Gastroesophageal sphincter (tissue), 4 donors: ENCODE measurements around the gene TBC1D2B. TPM values are rescaled to one million over a fixed set of nuclear protein-coding genes. Genes with fewer than 3 reads are reported as not detected.
"Not testable (repeated sequence)": the region's sequence is repeated elsewhere in the genome, so short reads cannot be mapped to it uniquely, and the experiment has no call there.

Experiments used
- ATAC-seq: fragments of 150-250 bp; one replicate; pipeline ENCODE4 v1.9.1; 2016; ENCODE audit warnings: mild to moderate bottlenecking, moderate library complexity
- H3K27ac ChIP-seq, 4 donors: fragments of 200-600 bp; sonication (generic) in 3 of 4; 1 replicate in 3 of 4; 2 replicates in 1 of 4; pipeline ENCODE4 v1.5.1; 2016 to 2019
- H3K27me3 ChIP-seq: fragments of 200-600 bp; sonication (generic); one replicate; pipeline ENCODE4 v1.5.1; 2019
- H3K36me3 ChIP-seq, 2 donors: fragments of 200-600 bp; sonication (generic); one replicate each; pipeline ENCODE4 v1.5.1; 2019; ENCODE audit warnings: control low read depth in 1 of 2
- H3K4me1 ChIP-seq, 3 donors: fragments of 200-600 bp; sonication (generic); 1 replicate in 2 of 3; 2 replicates in 1 of 3; pipeline ENCODE4 v1.5.1; 2016 to 2019; ENCODE audit warnings: control low read depth in 2 of 3
- H3K4me3 ChIP-seq, 2 donors: fragments of 200-600 bp; sonication (generic); one replicate each; pipeline ENCODE4 v1.5.1; 2019; ENCODE audit warnings: mild to moderate bottlenecking in 1 of 2, moderate library complexity in 1 of 2
- H3K9me3 ChIP-seq, 3 donors: fragments of 200-600 bp; sonication (generic); one replicate each; pipeline ENCODE4 v1.5.1; 2017 to 2019; ENCODE audit warnings: control low read depth in 2 of 3
- EP300 ChIP-seq: sonication (generic); formaldehyde crosslinking; IDR thresholded peaks from one replicate; pipeline ENCODE4 v1.6.1; 2017; ENCODE audit warnings: antibody characterized with exemption, mild to moderate bottlenecking
- POLR2A ChIP-seq, 2 donors: fragments of 450-650 bp; IDR thresholded peaks; one replicate each; pipeline ENCODE4 v1.6.1; 2017; ENCODE audit warnings: antibody characterized with exemption in 2 of 2, mild to moderate bottlenecking in 2 of 2, moderate library complexity in 1 of 2
- POLR2AphosphoS5 ChIP-seq: sonication (generic); formaldehyde crosslinking; IDR thresholded peaks from one replicate; pipeline ENCODE4 v1.6.1; 2017; ENCODE audit warnings: antibody characterized with exemption
- WGBS, 2 donors: methylation state at CpG; one replicate each; pipeline ENCODE4 v1.1.5; 2018; ENCODE audit warnings: low coverage in 1 of 2; 5-methylcytosine and 5-hydroxymethylcytosine counted together
- total RNA-seq, 4 donors: library from RNA; depleted of rRNA; stranded (reverse); fragments of >200 nt; gene quantifications; one replicate each; pipeline ENCODE4 v1.1.0, GENCODE V29; 2016
- TF ChIP-seq, protein P1 (sequence below), 4 experiments: fragments of 200-600 bp in 2 of 4; fragments of 450-650 bp in 2 of 4; sonication (generic) in 1 of 4; IDR thresholded peaks; one replicate each; pipeline ENCODE4 v1.5.1; 2017 to 2019; ENCODE audit warnings: antibody characterized with exemption in 4 of 4, mild to moderate bottlenecking in 2 of 4, moderate library complexity in 2 of 4

The TBC1D2B gene
- total RNA-seq, 4 donors from 2014 or later, result 36.9 to 51.7 (median 46.5) TPM

DNA sequence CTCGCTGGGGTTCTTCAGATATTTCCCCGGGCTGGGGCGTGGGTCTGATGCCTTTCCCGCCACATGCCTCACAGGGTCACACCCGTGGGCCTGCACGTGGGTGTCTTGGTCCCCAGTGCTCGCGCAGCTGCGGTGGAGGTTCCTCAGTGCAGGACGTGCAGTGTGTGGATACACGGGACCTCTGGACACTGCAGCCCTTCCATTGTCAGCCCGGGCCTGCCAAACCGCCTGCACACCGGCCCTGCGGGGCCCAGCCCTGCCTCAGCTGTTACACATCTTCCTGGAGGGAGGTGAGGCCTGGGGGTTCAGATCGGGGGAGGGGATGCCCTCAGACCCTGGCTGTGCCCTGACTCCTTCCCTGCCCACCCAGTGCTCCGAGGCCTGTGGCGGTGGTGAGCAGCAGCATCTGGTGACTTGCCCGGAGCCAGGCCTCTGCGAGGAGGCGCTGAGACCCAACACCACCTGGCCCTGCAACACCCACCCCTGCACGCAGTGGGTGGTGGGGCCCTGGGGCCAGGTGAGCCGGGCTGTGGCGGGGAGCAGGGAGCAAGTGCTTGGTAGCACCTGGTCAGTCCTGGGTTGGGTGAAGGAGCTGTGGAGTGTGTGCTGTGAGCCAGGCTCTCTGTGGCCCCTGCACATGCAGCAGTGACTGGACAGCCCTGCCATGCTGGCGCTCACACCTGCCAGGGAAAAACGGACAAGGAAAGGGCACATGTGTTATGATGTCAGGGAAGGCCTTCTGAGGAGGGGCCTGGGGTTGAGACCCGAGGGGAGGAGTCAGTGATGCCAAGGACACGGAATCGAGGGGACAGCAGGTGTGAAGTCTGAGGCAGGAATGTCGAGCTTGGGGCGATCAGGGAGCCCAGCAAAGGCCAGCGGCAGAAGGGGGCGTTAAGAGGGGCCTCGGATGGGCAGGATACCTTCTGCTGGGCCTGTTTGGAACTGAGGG lies 88.9 kb downstream of the TBC1D2B start:
- no peak for ATAC-seq
- peaks cover 8 to 61% (median 33%) of the 10 kb centered on the region in 3 donors for H3K4me1 ChIP-seq
- no peaks in the 10 kb centered on the region for H3K9me3 ChIP-seq
- H3K27me3 ChIP-seq, result no peaks in the 10 kb centered on the region
- H3K4me3 ChIP-seq, result no peak overlapping the region
- H3K27ac ChIP-seq, result no peak overlapping the region
- no peaks in the 10 kb centered on the region for H3K36me3 ChIP-seq
- 86% methylated on average over 9 of the region's 34 CpGs; no CpG with 5 or more reads in 1 of the 2 donors for WGBS, 2 donors
- no peak for TF ChIP-seq POLR2A (IDR thresholded peaks at IDR 0.05)
- TF ChIP-seq, protein P1, sequence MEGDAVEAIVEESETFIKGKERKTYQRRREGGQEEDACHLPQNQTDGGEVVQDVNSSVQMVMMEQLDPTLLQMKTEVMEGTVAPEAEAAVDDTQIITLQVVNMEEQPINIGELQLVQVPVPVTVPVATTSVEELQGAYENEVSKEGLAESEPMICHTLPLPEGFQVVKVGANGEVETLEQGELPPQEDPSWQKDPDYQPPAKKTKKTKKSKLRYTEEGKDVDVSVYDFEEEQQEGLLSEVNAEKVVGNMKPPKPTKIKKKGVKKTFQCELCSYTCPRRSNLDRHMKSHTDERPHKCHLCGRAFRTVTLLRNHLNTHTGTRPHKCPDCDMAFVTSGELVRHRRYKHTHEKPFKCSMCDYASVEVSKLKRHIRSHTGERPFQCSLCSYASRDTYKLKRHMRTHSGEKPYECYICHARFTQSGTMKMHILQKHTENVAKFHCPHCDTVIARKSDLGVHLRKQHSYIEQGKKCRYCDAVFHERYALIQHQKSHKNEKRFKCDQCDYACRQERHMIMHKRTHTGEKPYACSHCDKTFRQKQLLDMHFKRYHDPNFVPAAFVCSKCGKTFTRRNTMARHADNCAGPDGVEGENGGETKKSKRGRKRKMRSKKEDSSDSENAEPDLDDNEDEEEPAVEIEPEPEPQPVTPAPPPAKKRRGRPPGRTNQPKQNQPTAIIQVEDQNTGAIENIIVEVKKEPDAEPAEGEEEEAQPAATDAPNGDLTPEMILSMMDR (IDR thresholded peaks at IDR 0.05), result no peak
- no peak for TF ChIP-seq EP300
- no peak for TF ChIP-seq POLR2AphosphoS5

DNA sequence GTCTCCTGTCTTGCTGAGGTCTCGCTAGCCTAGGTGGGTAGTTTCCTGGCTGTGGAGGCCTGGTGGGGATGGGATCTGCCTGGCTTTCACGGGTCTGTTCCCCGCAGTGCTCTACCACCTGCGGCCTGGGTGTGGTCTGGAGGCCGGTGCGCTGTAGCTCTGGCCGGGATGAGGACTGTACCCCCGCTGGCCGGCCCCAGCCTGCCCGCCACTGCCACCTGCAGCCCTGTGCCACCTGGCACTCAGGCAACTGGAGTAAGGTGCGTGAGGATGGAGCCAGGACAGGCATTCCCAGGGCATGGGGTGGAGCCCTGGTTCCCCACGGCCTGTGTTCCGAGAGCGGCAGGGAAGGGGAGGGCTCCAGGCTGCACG lies 89.8 kb downstream of the TBC1D2B start:
- H3K36me3 ChIP-seq, H3K27ac ChIP-seq, H3K27me3 ChIP-seq, H3K9me3 ChIP-seq, ATAC-seq, H3K4me3 ChIP-seq: not testable (repeated sequence)
- peaks cover 8 to 52% (median 24%) of the 10 kb centered on the region in 3 donors for H3K4me1 ChIP-seq
- no CpG with 5 or more reads among the region's 15 CpGs for WGBS, 2 donors

DNA sequence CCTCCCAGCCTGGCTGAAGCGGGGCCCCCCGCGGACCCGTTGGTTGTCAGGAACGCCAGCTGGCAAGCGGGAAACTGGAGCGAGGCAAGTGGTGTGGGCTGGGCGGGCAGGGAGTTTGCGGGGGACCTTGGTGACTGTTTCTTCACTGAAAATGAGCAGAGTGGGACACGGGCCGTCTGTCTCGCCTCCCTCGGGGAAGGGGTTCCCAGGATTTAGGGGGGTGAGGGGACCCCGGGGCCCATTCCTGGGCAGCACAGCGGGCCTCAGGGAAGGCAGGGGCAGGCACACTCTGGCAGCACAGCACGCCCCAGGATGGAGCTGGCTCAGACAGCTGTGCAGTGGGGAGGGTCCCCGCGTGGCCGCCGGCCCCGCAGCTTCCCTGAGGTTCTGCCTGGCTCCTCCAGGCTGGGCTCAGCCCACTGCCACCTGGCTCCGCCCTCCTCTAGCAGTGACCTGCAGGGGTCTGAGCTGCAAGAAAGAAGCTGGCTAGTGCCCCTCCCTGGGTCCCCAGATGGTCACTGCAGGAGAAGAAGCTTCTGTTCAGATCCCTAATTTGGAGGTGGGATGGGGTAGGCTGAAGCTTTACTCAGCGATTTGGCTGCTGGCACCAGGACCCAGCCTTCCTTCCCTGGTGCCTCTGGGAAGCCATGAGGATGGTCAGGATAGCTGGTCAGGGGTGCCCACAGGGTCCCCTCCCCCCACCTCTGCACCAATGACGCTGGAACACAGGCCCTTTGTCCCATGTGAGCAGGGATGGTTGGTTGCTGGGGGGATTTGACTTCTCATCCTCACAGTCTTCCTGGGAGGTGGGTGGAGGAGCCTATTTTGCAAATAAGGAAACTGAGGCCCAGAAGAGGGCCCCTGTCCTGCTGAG lies 90.4 kb downstream of the TBC1D2B start:
- no peak overlapping the region for H3K4me3 ChIP-seq
- no peaks in the 10 kb centered on the region for H3K27me3 ChIP-seq
- no peak for TF ChIP-seq POLR2AphosphoS5
- TF ChIP-seq, protein P1 (IDR thresholded peaks at IDR 0.05), result no peak
- H3K4me1 ChIP-seq, result peaks cover 5 to 47% (median 20%) of the 10 kb centered on the region in 3 donors
- no peak for ATAC-seq
- H3K9me3 ChIP-seq, result no peaks in the 10 kb centered on the region
- H3K36me3 ChIP-seq, result no peaks in the 10 kb centered on the region
- WGBS, 2 donors, result 39% methylated on average over 6 of the region's 24 CpGs; no CpG with 5 or more reads in 1 of the 2 donors
- H3K27ac ChIP-seq, result no peak overlapping the region

DNA sequence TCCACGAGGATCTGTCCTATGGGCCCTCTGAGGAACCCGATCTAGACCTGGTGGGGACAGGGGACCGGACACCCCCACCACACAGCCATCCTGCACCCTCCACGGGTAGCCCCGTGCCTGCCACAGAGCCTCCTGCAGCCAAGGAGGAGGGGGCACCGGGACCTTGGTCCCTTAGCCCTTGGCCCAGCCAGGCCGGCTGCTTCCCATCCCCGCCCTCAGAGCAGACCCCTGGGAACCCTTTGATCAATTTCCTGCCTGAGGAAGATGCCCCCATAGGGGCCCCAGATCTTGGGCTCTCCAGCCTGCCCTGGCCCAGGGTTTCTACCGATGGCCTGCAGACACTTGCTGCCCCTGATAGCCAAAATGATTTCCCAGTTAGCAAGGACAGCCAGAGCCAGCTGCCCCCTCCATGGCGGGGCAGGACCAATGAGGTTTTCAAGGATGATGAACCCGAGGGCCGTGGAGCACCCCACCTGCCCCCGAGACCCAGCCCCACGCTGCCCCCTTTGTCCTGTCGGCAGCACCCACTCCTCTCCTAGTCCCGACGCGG lies 91.5 kb downstream of the TBC1D2B start:
- H3K36me3 ChIP-seq, result no peaks in the 10 kb centered on the region
- no peaks in the 10 kb centered on the region for H3K9me3 ChIP-seq
- H3K4me3 ChIP-seq, result no peak overlapping the region
- H3K4me1 ChIP-seq, result peaks cover 3 to 36% (median 9%) of the 10 kb centered on the region in 3 donors
- no peak for TF ChIP-seq EP300
- TF ChIP-seq, protein P1 (IDR thresholded peaks at IDR 0.05), result no peak
- no peak for TF ChIP-seq POLR2AphosphoS5
- TF ChIP-seq POLR2A (IDR thresholded peaks at IDR 0.05), result no peak
- no peak overlapping the region for H3K27ac ChIP-seq
- no peak for ATAC-seq
- 67% methylated on average over 6 of the region's 18 CpGs; no CpG with 5 or more reads in 1 of the 2 donors for WGBS, 2 donors
- H3K27me3 ChIP-seq, result no peaks in the 10 kb centered on the region
